Measurements from ENCODE around the gene CYFIP1.

DNA sequence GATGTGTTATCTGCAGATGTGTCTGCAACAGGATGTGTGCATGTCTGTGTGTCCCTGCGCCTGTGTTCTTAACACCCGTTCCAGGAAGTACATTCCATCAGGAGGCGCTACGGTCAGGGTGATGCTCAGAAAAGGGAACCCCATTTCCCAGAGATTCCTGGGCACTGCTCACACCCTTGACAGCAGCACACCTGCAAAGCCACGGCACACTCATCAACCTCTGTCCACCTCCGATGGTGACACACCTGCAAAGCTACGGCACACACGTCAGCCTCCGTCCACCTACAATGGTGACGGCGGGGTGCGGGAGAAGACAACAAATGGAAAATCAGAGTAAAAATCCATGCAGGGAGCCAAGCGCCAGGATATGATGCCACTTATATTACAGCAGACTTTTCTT lies 86.3 kb downstream of the CYFIP1 start:
- no peak for TF ChIP-seq CTCF (conservative IDR thresholded peaks at IDR 0.05 in 1 of 2, IDR thresholded peaks at IDR 0.05 in 1 of 2; ENCODE audit: low read depth in 1 of 2, low read length in 2 of 2)
- TF ChIP-seq EZH2 (IDR thresholded peaks at IDR 0.05; ENCODE audit: low read length, missing control alignments): no peak
